SK-N-SH (cell line): Measurements from ENCODE around the gene TTLL12. TPM values are rescaled to one million over a fixed set of nuclear protein-coding genes. Genes with fewer than 3 reads are reported as not detected.
A peak's percentile ranks its signal among the peaks of the same experiment; 100 is the strongest.

Experiments
- CTCF ChIA-PET: fragments of 300-600, 350-600 bp; formaldehyde crosslinking; extraction: SDS; loops from one replicate; lab custom pipeline; 2021; lab: Yijun Ruan, JAX
- POLR2A ChIA-PET: fragments of 350-600 bp; sonication (Branson Sonifier 250); formaldehyde crosslinking; extraction: SDS; loops from one replicate; lab custom pipeline; 2020; ENCODE audit warnings: antibody characterized with exemption, inconsistent platforms; lab: Yijun Ruan, JAX
- DNase-seq: peaks from one replicate; pipeline ENCODE4 v3.0.0; 2012
- H2AFZ ChIP-seq: fragments of 200-600 bp; sonication (generic); 2 replicates; pipeline ENCODE4 v1.8.1; 2016; ENCODE audit warnings: antibody characterized with exemption, mild to moderate bottlenecking, low read depth
- H3F3A ChIP-seq: fragments of 200-600 bp; sonication (generic); replicated peaks from 2 replicates; pipeline ENCODE3; 2016; ENCODE audit warnings: antibody characterized with exemption, mild to moderate bottlenecking; ENCODE audit not compliant: insufficient read depth
- H3K27ac ChIP-seq, 2 experiments: fragments of 200-500 bp in 1 of 2; fragments of 200-600 bp in 1 of 2; sonication (Bioruptor generic) in 1 of 2; sonication (generic), shearing (Covaris generic) in 1 of 2; 2 replicates each; pipeline versions ENCODE4 v1.5.1 to v1.6.1; 2014 to 2016; ENCODE audit warnings: low read depth in 2 of 2, inconsistent platforms in 1 of 2, low read length in 1 of 2, mild to moderate bottlenecking in 1 of 2, mixed read lengths in 1 of 2
- H3K27me3 ChIP-seq: fragments of 200-600 bp; sonication (generic), shearing (Covaris generic); 2 replicates; pipeline ENCODE4 v1.6.1; 2016; ENCODE audit warnings: mixed run types; ENCODE audit not compliant: insufficient read depth
- H3K36me3 ChIP-seq, 2 experiments: fragments of 200-500 bp in 1 of 2; fragments of 200-600 bp in 1 of 2; sonication (Bioruptor generic) in 1 of 2; sonication (generic) in 1 of 2; replicated peaks in 1 of 2; 2 replicates each; pipeline versions ENCODE3 to v1.5.1; 2014 to 2016; ENCODE audit warnings: low read length in 1 of 2, mild to moderate bottlenecking in 1 of 2; ENCODE audit not compliant: insufficient read depth in 2 of 2, control insufficient read depth in 1 of 2
- H3K4me1 ChIP-seq, 2 experiments: fragments of 200-500 bp in 1 of 2; fragments of 200-600 bp in 1 of 2; sonication (Bioruptor generic) in 1 of 2; sonication (generic), shearing (Covaris generic) in 1 of 2; 2 replicates each; pipeline versions ENCODE4 v1.5.1 to v1.6.1; 2014 to 2016; ENCODE audit warnings: low read depth in 1 of 2, low read length in 1 of 2, mixed run types in 1 of 2; ENCODE audit not compliant: insufficient read depth in 2 of 2, control insufficient read depth in 1 of 2
- H3K4me2 ChIP-seq: fragments of 200-600 bp; sonication (generic), shearing (Covaris generic); 2 replicates; pipeline ENCODE4 v1.6.1; 2017; ENCODE audit warnings: mixed run types
- H3K4me3 ChIP-seq, 2 experiments: fragments of 200-500 bp in 1 of 2; fragments of 200-600 bp in 1 of 2; sonication (Bioruptor generic) in 1 of 2; sonication (generic), shearing (Covaris generic) in 1 of 2; 2 replicates each; pipeline versions ENCODE4 v1.5.1 to v1.8.1; 2014 to 2016; ENCODE audit warnings: low read depth in 2 of 2, inconsistent platforms in 1 of 2, low read length in 1 of 2, mild to moderate bottlenecking in 1 of 2, mixed read lengths in 1 of 2, moderate library complexity in 1 of 2
- H3K79me2 ChIP-seq: fragments of 200-600 bp; sonication (generic); 2 replicates; pipeline ENCODE4 v1.8.1; 2017; ENCODE audit warnings: mild to moderate bottlenecking; ENCODE audit not compliant: insufficient read depth
- H3K9ac ChIP-seq: fragments of 200-600 bp; sonication (generic); 2 replicates; pipeline ENCODE4 v1.6.1; 2017; ENCODE audit warnings: mixed run types
- H3K9me2 ChIP-seq: fragments of 200-600 bp; sonication (generic); 2 replicates; pipeline ENCODE4 v1.6.1; 2017; ENCODE audit warnings: mixed run types
- H3K9me3 ChIP-seq: fragments of 200-600 bp; sonication (generic); 2 replicates; pipeline ENCODE4 v1.6.1; 2017; ENCODE audit warnings: mixed run types, mild to moderate bottlenecking, moderate library complexity
- H4K20me1 ChIP-seq: fragments of 200-600 bp; sonication (generic); 2 replicates; pipeline ENCODE4 v1.6.1; 2017; ENCODE audit warnings: mild to moderate bottlenecking, mixed run types; ENCODE audit not compliant: insufficient read depth
- CTCF ChIP-seq: fragments of 200-600 bp; sonication (generic); IDR thresholded peaks from 2 replicates; pipeline ENCODE4 v1.6.1; 2017; ENCODE audit warnings: antibody characterized with exemption, mild to moderate bottlenecking, moderate library complexity
- EP300 ChIP-seq, 2 experiments: IDR thresholded peaks; 2 replicates each; pipeline versions ENCODE4 v1.4.0 to v1.6.1; 2012; ENCODE audit warnings: borderline replicate concordance in 1 of 2, low read depth in 1 of 2, low read length in 1 of 2
- FOSL2 ChIP-seq: IDR thresholded peaks from 2 replicates; pipeline ENCODE4 v1.4.0; 2012; ENCODE audit warnings: low read depth, mild to moderate bottlenecking, moderate library complexity, borderline replicate concordance
- FOXM1 ChIP-seq: IDR thresholded peaks from 2 replicates; pipeline ENCODE4 v1.4.0; 2012; ENCODE audit warnings: low read depth, mild to moderate bottlenecking
- IRF3 ChIP-seq: fragments of 150-350 bp; IDR thresholded peaks from 2 replicates; pipeline ENCODE4 v1.6.1; 2016; ENCODE audit warnings: mild to moderate bottlenecking, low read depth, low read length
- MEF2A ChIP-seq: IDR thresholded peaks from 2 replicates; pipeline ENCODE4 v1.4.0; 2012; ENCODE audit warnings: low read depth, borderline replicate concordance
- NFIC ChIP-seq: IDR thresholded peaks from 2 replicates; pipeline ENCODE4 v1.4.0; 2012; ENCODE audit warnings: borderline replicate concordance
- NRF1 ChIP-seq: IDR thresholded peaks from 2 replicates; pipeline ENCODE4 v1.6.1; 2012; ENCODE audit warnings: low read depth, mild to moderate bottlenecking, low read length
- RAD21 ChIP-seq: IDR thresholded peaks from 2 replicates; pipeline ENCODE4 v1.6.1; 2012; ENCODE audit warnings: mild to moderate bottlenecking, low read length
- SMC3 ChIP-seq: IDR thresholded peaks from 2 replicates; pipeline ENCODE4 v1.6.1; 2012; ENCODE audit warnings: low read depth, low read length, improper control_type of control experiment
- TAF1 ChIP-seq: IDR thresholded peaks from 2 replicates; pipeline ENCODE4 v1.6.1; 2012; ENCODE audit warnings: low read depth, mild to moderate bottlenecking, low read length, moderate library complexity, borderline replicate concordance
- USF2 ChIP-seq: fragments of 150-350 bp; IDR thresholded peaks from 2 replicates; pipeline ENCODE4 v1.6.1; 2017; ENCODE audit warnings: antibody characterized with exemption, low read length, low read depth, borderline replicate concordance
- WGBS: methylation state at CpG from one replicate; pipeline ENCODE4 v1.1.6; 2017; ENCODE audit warnings: low lambda C conversion rate; 5-methylcytosine and 5-hydroxymethylcytosine counted together
- polyA plus RNA-seq, 3 experiments: library from polyadenylated mRNA; depleted of rRNA; stranded (reverse); fragments of >200 nt; gene quantifications; 2 replicates each; pipeline ENCODE4 v1.2.3, GENCODE V29; 2012
- TF ChIP-seq, protein P1 (sequence below): IDR thresholded peaks from 2 replicates; pipeline ENCODE4 v1.4.0; 2012; ENCODE audit warnings: low read depth
- TF ChIP-seq, protein P2 (sequence below): IDR thresholded peaks from 2 replicates; pipeline ENCODE4 v1.4.0; 2012; ENCODE audit warnings: low read depth, borderline replicate concordance

Gene TTLL12
- polyA plus RNA-seq, 1 of the 3 experiments (the other 2 are of a cell fraction) = 11.5 TPM

- Histone ChIP-seq H2AFZ (no peak overlapping the region), H3K79me2 (no peaks in the 10 kb centered on the region), H3K4me2 (no peak overlapping the region), H3F3A (no peaks in the 10 kb centered on the region), H3K4me1 (peaks cover 0 to 31% of the 10 kb centered on the region in 2 experiments; a peak in 1 of 4 replicates), H3K9me3 (no peaks in the 10 kb centered on the region), H3K4me3 (no peak overlapping the region), H4K20me1 (no peaks in the 10 kb centered on the region), H3K27me3 (no peaks in the 10 kb centered on the region), H3K36me3 (no peaks in the 10 kb centered on the region), H3K9ac (no peak overlapping the region), H3K27ac (no peak overlapping the region; a peak in 1 of 4 replicates), H3K9me2 (no peaks in the 10 kb centered on the region)
- ChIA-PET CTCF (interaction anchor here (1.2 to 5.8 kb wide), 8 partner anchors 8 to 115 kb away, joined by 4 to 69 read pairs (median 8); partner anchors contain the start of gene TTLL12), POLR2A (no interaction called here)
- TF ChIP-seq NFIC (no peak), MEF2A (no peak), FOXM1 (no peak), FOSL2 (no peak)
- DNase-seq = no peak
- 40% methylated on average over 3 of the region's 9 CpGs for WGBS
These were observed 43.6 kb upstream of the TTLL12 start for GRCh38 chr22:43230571-43230970.

DNA sequence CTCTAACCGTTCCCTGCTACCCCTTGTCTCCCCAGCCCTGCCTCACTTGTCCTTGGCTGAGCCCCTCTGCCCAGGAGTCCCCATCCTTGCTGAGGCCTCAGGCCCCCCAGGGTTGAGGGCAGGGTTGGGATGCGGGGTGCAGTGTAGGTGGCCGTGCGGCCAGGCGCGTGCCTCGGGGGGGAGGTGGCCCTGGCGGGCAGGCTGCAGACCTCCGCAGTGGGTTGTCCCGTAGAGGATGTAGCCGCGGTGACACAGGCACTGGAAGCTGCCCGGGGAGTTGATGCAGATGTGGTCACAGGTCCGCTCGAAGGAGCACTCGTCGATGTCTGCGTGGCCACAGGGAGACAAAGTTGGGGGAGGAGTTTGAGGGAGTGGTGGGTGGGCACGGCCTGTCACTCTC is 41.9 kb upstream of the TTLL12 start:
- CTCF ChIA-PET = interaction anchor here (0.8 to 4.9 kb wide), 5 partner anchors 45 to 158 kb away, joined by 3 to 66 read pairs (median 6); no protein-coding TSS in a partner anchor
- no peak overlapping the region for H3K27ac ChIP-seq
- no peak overlapping the region for H3K4me3 ChIP-seq
- TF ChIP-seq TAF1 = no peak
- TF ChIP-seq, protein P1, sequence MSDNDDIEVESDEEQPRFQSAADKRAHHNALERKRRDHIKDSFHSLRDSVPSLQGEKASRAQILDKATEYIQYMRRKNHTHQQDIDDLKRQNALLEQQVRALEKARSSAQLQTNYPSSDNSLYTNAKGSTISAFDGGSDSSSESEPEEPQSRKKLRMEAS = no peak
- TF ChIP-seq NRF1 = no peak
- H3K4me2 ChIP-seq = no peak overlapping the region
- no peaks in the 10 kb centered on the region for H3F3A ChIP-seq
- H3K9ac ChIP-seq = no peak overlapping the region
- H3K9me3 ChIP-seq = no peaks in the 10 kb centered on the region
- H3K79me2 ChIP-seq = no peaks in the 10 kb centered on the region
- no peaks in the 10 kb centered on the region for H3K27me3 ChIP-seq
- H4K20me1 ChIP-seq = no peaks in the 10 kb centered on the region
- peaks cover 0 to 14% of the 10 kb centered on the region in 2 experiments; a peak in 1 of 4 replicates for H3K4me1 ChIP-seq
- DNase-seq = no peak
- 86% methylated on average over 12 of the region's 19 CpGs for WGBS
- POLR2A ChIA-PET = no interaction called here
- no peaks in the 10 kb centered on the region for H3K9me2 ChIP-seq
- H2AFZ ChIP-seq = no peak overlapping the region
- H3K36me3 ChIP-seq = no peaks in the 10 kb centered on the region

GRCh38 chr22:43228330-43228729 is 41.4 kb upstream of the TTLL12 start:
- Histone ChIP-seq H3K9ac (no peak overlapping the region), H3K4me3 (no peak overlapping the region), H4K20me1 (no peaks in the 10 kb centered on the region), H3K79me2 (no peaks in the 10 kb centered on the region), H3K4me1 (peaks cover 0 to 9% of the 10 kb centered on the region in 2 experiments; a peak in 1 of 4 replicates), H3K9me3 (no peaks in the 10 kb centered on the region), H3K9me2 (no peaks in the 10 kb centered on the region), H3F3A (no peaks in the 10 kb centered on the region), H3K36me3 (no peaks in the 10 kb centered on the region), H3K4me2 (no peak overlapping the region), H3K27me3 (no peaks in the 10 kb centered on the region), H2AFZ (no peak overlapping the region), H3K27ac (no peak overlapping the region)
- DNase-seq = peak; percentile 51
- WGBS = 54% methylated on average over 4 of the region's 8 CpGs
- TF ChIP-seq CTCF (peak; percentile 33), RAD21 (peak; percentile 46), USF2 (no peak), EP300 (IDR thresholded peaks at IDR 0.05; ENCODE audit: borderline replicate concordance in 1 of 2, low read depth in 1 of 2, low read length in 1 of 2) (no peak), SMC3 (no peak), IRF3 (no peak)
- TF ChIP-seq, protein P2, sequence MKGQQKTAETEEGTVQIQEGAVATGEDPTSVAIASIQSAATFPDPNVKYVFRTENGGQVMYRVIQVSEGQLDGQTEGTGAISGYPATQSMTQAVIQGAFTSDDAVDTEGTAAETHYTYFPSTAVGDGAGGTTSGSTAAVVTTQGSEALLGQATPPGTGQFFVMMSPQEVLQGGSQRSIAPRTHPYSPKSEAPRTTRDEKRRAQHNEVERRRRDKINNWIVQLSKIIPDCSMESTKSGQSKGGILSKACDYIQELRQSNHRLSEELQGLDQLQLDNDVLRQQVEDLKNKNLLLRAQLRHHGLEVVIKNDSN = no peak
- POLR2A ChIA-PET = no interaction called here
- CTCF ChIA-PET = interaction anchor here (1.0 to 2.1 kb wide), 3 partner anchors 45 to 118 kb away, joined by 3 to 8 read pairs (median 6); no protein-coding TSS in a partner anchor
